GM23338 (cell line): ENCODE data around the gene ZNF681. TPM values are rescaled to one million over a fixed set of nuclear protein-coding genes. Genes with fewer than 3 reads are reported as not detected.

Experiments
- ATAC-seq: fragments of 200-7000 bp; cut with Tn5 transposase; 3 replicates; pipeline ENCODE4 v1.9.1; 2020
- DNase-seq: peaks from one replicate; pipeline ENCODE4 v3.0.0-alpha.2; 2015; ENCODE audit warnings: low spot score
- H2AFZ ChIP-seq: fragments of 200-600 bp; sonication (generic); 2 replicates; pipeline ENCODE4 v1.8.0; 2016; ENCODE audit warnings: antibody characterized with exemption, mild to moderate bottlenecking, moderate library complexity
- H3F3A ChIP-seq: fragments of 200-600 bp; sonication (generic); replicated peaks from 2 replicates; pipeline ENCODE4 v1.8.0; 2017; ENCODE audit warnings: antibody characterized with exemption, mixed run types, low read depth
- H3K27ac ChIP-seq: fragments of 200-600 bp; sonication (generic); 2 replicates; pipeline ENCODE4 v1.6.1; 2016; ENCODE audit warnings: low read depth
- H3K27me3 ChIP-seq: fragments of 200-600 bp; sonication (generic); 2 replicates; pipeline ENCODE4 v1.8.0; 2016; ENCODE audit warnings: mild to moderate bottlenecking, mixed run types, moderate library complexity; ENCODE audit not compliant: insufficient read depth
- H3K36me3 ChIP-seq: fragments of 200-600 bp; sonication (generic); 2 replicates; pipeline ENCODE4 v1.8.0; 2016; ENCODE audit warnings: mild to moderate bottlenecking; ENCODE audit not compliant: insufficient read depth
- H3K4me1 ChIP-seq: fragments of 200-600 bp; sonication (generic); 2 replicates; pipeline ENCODE4 v1.8.0; 2016; ENCODE audit warnings: mild to moderate bottlenecking, moderate library complexity; ENCODE audit not compliant: insufficient read depth
- H3K4me2 ChIP-seq: fragments of 200-600 bp; sonication (generic); 2 replicates; pipeline ENCODE4 v1.7.1; 2017; ENCODE audit warnings: mixed run types
- H3K4me3 ChIP-seq: fragments of 200-600 bp; sonication (generic); 2 replicates; pipeline ENCODE4 v1.6.1; 2016; ENCODE audit warnings: mixed run types
- H3K79me2 ChIP-seq: fragments of 200-600 bp; sonication (generic); replicated peaks from 2 replicates; pipeline ENCODE4 v1.8.0; 2017; ENCODE audit warnings: mild to moderate bottlenecking; ENCODE audit not compliant: insufficient read depth
- H3K9me2 ChIP-seq: fragments of 200-600 bp; sonication (generic); 2 replicates; pipeline ENCODE4 v1.8.0; 2017; ENCODE audit not compliant: insufficient read depth
- H4K20me1 ChIP-seq: fragments of 200-600 bp; sonication (generic); replicated peaks from 2 replicates; pipeline ENCODE4 v1.8.0; 2017; ENCODE audit warnings: mild to moderate bottlenecking; ENCODE audit not compliant: insufficient read depth
- H3K27ac Mint-ChIP-seq: 2 replicates; pipeline ENCODE4 v1.8.0; 2020; ENCODE audit warnings: inconsistent platforms, mild to moderate bottlenecking, moderate library complexity, mixed read lengths
- H3K27me3 Mint-ChIP-seq: 3 replicates; pipeline ENCODE4 v1.8.0; 2022; ENCODE audit warnings: low read depth, mild to moderate bottlenecking, moderate library complexity, mixed read lengths, inconsistent platforms; ENCODE audit not compliant: insufficient read depth, poor library complexity
- H3K36me3 Mint-ChIP-seq: 3 replicates; pipeline ENCODE4 v1.8.0; 2021; ENCODE audit warnings: low read depth, mild to moderate bottlenecking, inconsistent platforms, moderate library complexity, mixed read lengths
- H3K4me1 Mint-ChIP-seq: 3 replicates; pipeline ENCODE4 v1.8.0; 2020; ENCODE audit warnings: mild to moderate bottlenecking, inconsistent platforms, mixed read lengths
- H3K4me3 Mint-ChIP-seq: 3 replicates; pipeline ENCODE4 v1.8.0; 2021; ENCODE audit warnings: moderate library complexity, mild to moderate bottlenecking, inconsistent platforms, mixed read lengths
- H3K9me3 Mint-ChIP-seq: 3 replicates; pipeline ENCODE4 v1.8.0; 2020; ENCODE audit warnings: moderate library complexity, mild to moderate bottlenecking, inconsistent platforms, mixed read lengths
- CREB1 ChIP-seq: fragments of 250-450 bp; sonication (Bioruptor Pico); IDR thresholded peaks from 2 replicates; pipeline ENCODE4 v1.5.0; 2020; ENCODE audit warnings: low read depth, mild to moderate bottlenecking, moderate library complexity
- CTCF ChIP-seq, 2 experiments: fragments of 200-600 bp in 1 of 2; sonication (generic) in 1 of 2; conservative IDR thresholded peaks; 2 replicates each; pipeline versions ENCODE4 v1.5.1 to v1.6.1; 2016 to 2017; ENCODE audit warnings: antibody characterized with exemption in 2 of 2, low read depth in 2 of 2, mild to moderate bottlenecking in 2 of 2, moderate library complexity in 1 of 2
- ETS1 ChIP-seq: IDR thresholded peaks from 2 replicates; pipeline ENCODE4 v1.6.1; 2016; ENCODE audit warnings: antibody characterized with exemption
- EZH2 ChIP-seq: fragments of 200-600 bp; sonication (generic); IDR thresholded peaks from one replicate; pipeline ENCODE4 v1.8.0; 2017; ENCODE audit warnings: antibody characterized with exemption, mild to moderate bottlenecking, low read depth; ENCODE audit not compliant: unreplicated experiment
- EZH2phosphoT487 ChIP-seq: fragments of 200-600 bp; sonication (generic); IDR thresholded peaks from one replicate; pipeline ENCODE4 v1.8.1; 2018; ENCODE audit warnings: antibody characterized with exemption; ENCODE audit not compliant: unreplicated experiment
- JUNB ChIP-seq: IDR thresholded peaks from one replicate; pipeline ENCODE4 v1.6.1; 2016; ENCODE audit warnings: antibody characterized with exemption; ENCODE audit not compliant: unreplicated experiment
- NANOG ChIP-seq: IDR thresholded peaks from 2 replicates; pipeline ENCODE4 v1.6.1; 2016; ENCODE audit warnings: antibody characterized with exemption, borderline replicate concordance
- POLR2AphosphoS5 ChIP-seq: IDR thresholded peaks from 2 replicates; pipeline ENCODE4 v1.6.1; 2016; ENCODE audit warnings: antibody characterized with exemption, low read depth
- REST ChIP-seq: IDR thresholded peaks from one replicate; pipeline ENCODE4 v1.6.1; 2018; ENCODE audit warnings: antibody characterized with exemption; ENCODE audit not compliant: unreplicated experiment
- STAT1 ChIP-seq: IDR thresholded peaks from one replicate; pipeline ENCODE4 v1.6.1; 2016; ENCODE audit warnings: antibody characterized with exemption; ENCODE audit not compliant: unreplicated experiment
- ZNF114 ChIP-seq: fragments of 250-450 bp; sonication (Bioruptor Pico); IDR thresholded peaks from 2 replicates; pipeline ENCODE4 v1.5.0; 2020; ENCODE audit warnings: mild to moderate bottlenecking, moderate library complexity
- ZNF331 ChIP-seq: fragments of 250-450 bp; sonication (Bioruptor Pico); IDR thresholded peaks from 2 replicates; pipeline ENCODE4 v1.5.0; 2020; ENCODE audit warnings: low read depth, mild to moderate bottlenecking, moderate library complexity
- polyA plus RNA-seq: library from polyadenylated mRNA; unstranded; fragments of >200 nt; fragmentation: Nextera tagmentation; extraction: Ambion mirVana; gene quantifications from 2 replicates; pipeline ENCODE4 v1.2.1, GENCODE V29; 2016
- total RNA-seq: library from RNA; depleted of rRNA; stranded (reverse); fragments of >200 nt; shearing (Covaris generic); gene quantifications from 2 replicates; pipeline ENCODE4 v1.2.3, GENCODE V29; 2014
- TF ChIP-seq, protein P1 (sequence below): fragments of 250-450 bp; sonication (Bioruptor Pico); IDR thresholded peaks from 2 replicates; pipeline ENCODE4 v1.5.0; 2020; ENCODE audit warnings: mild to moderate bottlenecking, moderate library complexity

The ZNF681 gene
- total and polyA plus RNA-seq, 2 experiments from 2014 or later: 9.4 to 25.1 TPM

GRCh38 chr19:23784274-23784673, 25.6 kb upstream of the ZNF681 start:
- Histone ChIP-seq H3K4me2 (no peak overlapping the region), H3K4me3 (no peak overlapping the region), H3K9me2 (no peaks in the 10 kb centered on the region), H3K27ac (no peak overlapping the region), H3K79me2 (peaks cover 83% of the 10 kb centered on the region), H4K20me1 (peaks cover 52% of the 10 kb centered on the region), H2AFZ (no peak overlapping the region), H3F3A (no peaks in the 10 kb centered on the region), H3K4me1 (no peaks in the 10 kb centered on the region), H3K36me3 (peaks cover 33% of the 10 kb centered on the region), H3K27me3 (no peaks in the 10 kb centered on the region)
- no peaks in the 10 kb centered on the region; the same call in 2 of the 3 replicates for H3K9me3 Mint-ChIP-seq
- H3K36me3 Mint-ChIP-seq: peaks cover 91% of the 10 kb centered on the region
- TF ChIP-seq STAT1 (no peak), REST (no peak), JUNB (no peak), CTCF (conservative IDR thresholded peaks at IDR 0.05; ENCODE audit: low read depth in 2 of 2) (no peak), NANOG (no peak), ZNF331 (CRISPR knock-in tag) (no peak), ZNF114 (CRISPR knock-in tag) (no peak), EZH2phosphoT487 (no peak), ETS1 (no peak), EZH2 (no peak), POLR2AphosphoS5 (no peak), CREB1 (CRISPR knock-in tag) (no peak)
- TF ChIP-seq, protein P1, sequence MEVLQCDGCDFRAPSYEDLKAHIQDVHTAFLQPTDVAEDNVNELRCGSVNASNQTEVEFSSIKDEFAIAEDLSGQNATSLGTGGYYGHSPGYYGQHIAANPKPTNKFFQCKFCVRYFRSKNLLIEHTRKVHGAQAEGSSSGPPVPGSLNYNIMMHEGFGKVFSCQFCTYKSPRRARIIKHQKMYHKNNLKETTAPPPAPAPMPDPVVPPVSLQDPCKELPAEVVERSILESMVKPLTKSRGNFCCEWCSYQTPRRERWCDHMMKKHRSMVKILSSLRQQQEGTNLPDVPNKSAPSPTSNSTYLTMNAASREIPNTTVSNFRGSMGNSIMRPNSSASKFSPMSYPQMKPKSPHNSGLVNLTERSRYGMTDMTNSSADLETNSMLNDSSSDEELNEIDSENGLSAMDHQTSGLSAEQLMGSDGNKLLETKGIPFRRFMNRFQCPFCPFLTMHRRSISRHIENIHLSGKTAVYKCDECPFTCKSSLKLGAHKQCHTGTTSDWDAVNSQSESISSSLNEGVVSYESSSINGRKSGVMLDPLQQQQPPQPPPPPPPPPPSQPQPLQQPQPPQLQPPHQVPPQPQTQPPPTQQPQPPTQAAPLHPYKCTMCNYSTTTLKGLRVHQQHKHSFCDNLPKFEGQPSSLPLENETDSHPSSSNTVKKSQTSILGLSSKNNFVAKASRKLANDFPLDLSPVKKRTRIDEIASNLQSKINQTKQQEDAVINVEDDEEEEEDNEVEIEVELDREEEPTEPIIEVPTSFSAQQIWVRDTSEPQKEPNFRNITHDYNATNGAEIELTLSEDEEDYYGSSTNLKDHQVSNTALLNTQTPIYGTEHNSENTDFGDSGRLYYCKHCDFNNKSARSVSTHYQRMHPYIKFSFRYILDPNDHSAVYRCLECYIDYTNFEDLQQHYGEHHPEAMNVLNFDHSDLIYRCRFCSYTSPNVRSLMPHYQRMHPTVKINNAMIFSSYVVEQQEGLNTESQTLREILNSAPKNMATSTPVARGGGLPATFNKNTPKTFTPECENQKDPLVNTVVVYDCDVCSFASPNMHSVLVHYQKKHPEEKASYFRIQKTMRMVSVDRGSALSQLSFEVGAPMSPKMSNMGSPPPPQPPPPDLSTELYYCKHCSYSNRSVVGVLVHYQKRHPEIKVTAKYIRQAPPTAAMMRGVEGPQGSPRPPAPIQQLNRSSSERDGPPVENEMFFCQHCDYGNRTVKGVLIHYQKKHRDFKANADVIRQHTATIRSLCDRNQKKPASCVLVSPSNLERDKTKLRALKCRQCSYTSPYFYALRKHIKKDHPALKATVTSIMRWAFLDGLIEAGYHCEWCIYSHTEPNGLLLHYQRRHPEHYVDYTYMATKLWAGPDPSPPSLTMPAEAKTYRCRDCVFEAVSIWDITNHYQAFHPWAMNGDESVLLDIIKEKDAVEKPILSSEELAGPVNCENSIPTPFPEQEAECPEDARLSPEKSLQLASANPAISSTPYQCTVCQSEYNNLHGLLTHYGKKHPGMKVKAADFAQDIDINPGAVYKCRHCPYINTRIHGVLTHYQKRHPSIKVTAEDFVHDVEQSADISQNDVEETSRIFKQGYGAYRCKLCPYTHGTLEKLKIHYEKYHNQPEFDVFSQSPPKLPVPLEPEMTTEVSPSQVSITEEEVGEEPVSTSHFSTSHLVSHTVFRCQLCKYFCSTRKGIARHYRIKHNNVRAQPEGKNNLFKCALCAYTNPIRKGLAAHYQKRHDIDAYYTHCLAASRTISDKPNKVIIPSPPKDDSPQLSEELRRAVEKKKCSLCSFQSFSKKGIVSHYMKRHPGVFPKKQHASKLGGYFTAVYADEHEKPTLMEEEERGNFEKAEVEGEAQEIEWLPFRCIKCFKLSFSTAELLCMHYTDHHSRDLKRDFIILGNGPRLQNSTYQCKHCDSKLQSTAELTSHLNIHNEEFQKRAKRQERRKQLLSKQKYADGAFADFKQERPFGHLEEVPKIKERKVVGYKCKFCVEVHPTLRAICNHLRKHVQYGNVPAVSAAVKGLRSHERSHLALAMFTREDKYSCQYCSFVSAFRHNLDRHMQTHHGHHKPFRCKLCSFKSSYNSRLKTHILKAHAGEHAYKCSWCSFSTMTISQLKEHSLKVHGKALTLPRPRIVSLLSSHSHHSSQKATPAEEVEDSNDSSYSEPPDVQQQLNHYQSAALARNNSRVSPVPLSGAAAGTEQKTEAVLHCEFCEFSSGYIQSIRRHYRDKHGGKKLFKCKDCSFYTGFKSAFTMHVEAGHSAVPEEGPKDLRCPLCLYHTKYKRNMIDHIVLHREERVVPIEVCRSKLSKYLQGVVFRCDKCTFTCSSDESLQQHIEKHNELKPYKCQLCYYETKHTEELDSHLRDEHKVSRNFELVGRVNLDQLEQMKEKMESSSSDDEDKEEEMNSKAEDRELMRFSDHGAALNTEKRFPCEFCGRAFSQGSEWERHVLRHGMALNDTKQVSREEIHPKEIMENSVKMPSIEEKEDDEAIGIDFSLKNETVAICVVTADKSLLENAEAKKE (CRISPR knock-in tag): no peak
- ATAC-seq (no peak), DNase-seq (no peak)
- H3K27ac Mint-ChIP-seq: no peak overlapping the region
- H3K27me3 Mint-ChIP-seq: no peaks in the 10 kb centered on the region
- no peak overlapping the region for H3K4me3 Mint-ChIP-seq
- no peaks in the 10 kb centered on the region for H3K4me1 Mint-ChIP-seq
